T-helper 17 cell (primary cell): ENCODE data around the gene GPR158. TPM values are rescaled to one million over a fixed set of nuclear protein-coding genes. Genes with fewer than 3 reads are reported as not detected.

Experiments used
- ATAC-seq: fragments of 150-1000 bp; cut with Tn5 transposase; 2 replicates; pipeline ENCODE4 v1.10.0; 2021; ENCODE audit warnings: mild to moderate bottlenecking, moderate library complexity
- DNase-seq, 3 donors: peaks; one replicate each; pipeline versions ENCODE4 v3.0.0 to v3.0.0-alpha.2; 2020 to 2021
- H3K9me3 ChIP-seq: one replicate; pipeline ENCODE4 v1.7.0; 2013; ENCODE audit warnings: low read length, mild to moderate bottlenecking; ENCODE audit not compliant: control insufficient read depth, poor library complexity, severe bottlenecking
- H3K27ac Mint-ChIP-seq: one replicate; pipeline ENCODE4 v1.8.0; 2022; ENCODE audit warnings: mild to moderate bottlenecking, moderate library complexity, mixed read lengths
- H3K27me3 Mint-ChIP-seq: one replicate; pipeline ENCODE4 v1.8.0; 2022; ENCODE audit warnings: mixed read lengths
- H3K36me3 Mint-ChIP-seq: one replicate; pipeline ENCODE4 v1.8.0; 2022; ENCODE audit warnings: low read depth, mixed read lengths
- H3K4me1 Mint-ChIP-seq: one replicate; pipeline ENCODE4 v1.8.0; 2022; ENCODE audit warnings: mild to moderate bottlenecking, mixed read lengths
- H3K4me3 Mint-ChIP-seq: one replicate; pipeline ENCODE4 v1.8.0; 2022; ENCODE audit warnings: mild to moderate bottlenecking, moderate library complexity, mixed read lengths
- total RNA-seq, 4 donors: library from RNA in 2 of 4; stranded (reverse) in 2 of 4; gene quantifications; one replicate each; pipeline ENCODE4 v1.2.3 and lab custom pipeline; 2022 to 2026

GPR158 gene
- total RNA-seq, 2 donors from 2014 or later, result not detected

DNA sequence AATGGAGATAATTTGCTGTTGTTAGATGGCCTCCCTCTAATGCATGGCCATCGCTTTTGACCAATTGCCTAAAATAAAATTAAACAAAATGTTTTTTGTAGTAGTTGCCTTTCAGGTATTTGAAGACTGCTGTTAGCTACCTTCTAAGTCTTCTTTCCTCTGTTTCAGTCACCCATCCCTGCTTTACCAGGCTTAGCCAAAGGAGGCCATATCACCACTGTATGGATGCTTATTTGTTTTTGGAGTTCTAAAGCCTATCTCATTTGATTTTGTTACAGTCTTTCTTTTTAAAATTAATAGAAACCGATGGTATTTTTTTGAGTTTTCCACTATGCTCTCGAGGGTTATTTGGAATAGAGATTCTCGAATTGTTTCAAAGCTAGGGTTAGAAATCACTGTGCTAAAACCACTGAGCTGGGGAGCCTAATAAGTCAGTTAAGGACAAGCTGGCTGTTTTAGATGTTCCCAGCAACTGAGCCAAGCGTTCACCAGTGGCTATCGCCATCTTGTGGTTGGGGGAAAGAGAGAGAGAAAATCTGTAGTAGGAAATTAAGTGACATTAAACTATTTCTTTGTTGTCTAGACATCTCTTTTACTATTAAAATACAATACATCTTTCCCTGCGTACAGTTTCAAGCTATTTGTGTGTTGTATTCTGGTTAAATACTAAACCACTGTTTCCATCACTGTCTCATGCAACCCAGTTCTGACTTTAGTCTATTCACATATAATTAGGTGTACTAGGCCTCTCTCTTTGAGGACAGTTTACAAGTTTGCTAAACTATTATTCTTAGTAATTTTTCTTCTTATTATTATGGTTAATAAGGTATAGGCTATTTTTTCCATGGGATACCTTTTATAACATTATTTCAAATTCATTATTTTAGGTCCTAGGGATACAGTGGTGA, 52.2 kb downstream of the GPR158 start:
- no peaks in the 10 kb centered on the region for H3K36me3 Mint-ChIP-seq
- DNase-seq (no peak), ATAC-seq (no peak)
- H3K4me3 Mint-ChIP-seq, result no peak overlapping the region
- no peaks in the 10 kb centered on the region for H3K4me1 Mint-ChIP-seq
- H3K27ac Mint-ChIP-seq, result no peak overlapping the region
- H3K27me3 Mint-ChIP-seq, result no peaks in the 10 kb centered on the region
- no peaks in the 10 kb centered on the region for H3K9me3 ChIP-seq

DNA sequence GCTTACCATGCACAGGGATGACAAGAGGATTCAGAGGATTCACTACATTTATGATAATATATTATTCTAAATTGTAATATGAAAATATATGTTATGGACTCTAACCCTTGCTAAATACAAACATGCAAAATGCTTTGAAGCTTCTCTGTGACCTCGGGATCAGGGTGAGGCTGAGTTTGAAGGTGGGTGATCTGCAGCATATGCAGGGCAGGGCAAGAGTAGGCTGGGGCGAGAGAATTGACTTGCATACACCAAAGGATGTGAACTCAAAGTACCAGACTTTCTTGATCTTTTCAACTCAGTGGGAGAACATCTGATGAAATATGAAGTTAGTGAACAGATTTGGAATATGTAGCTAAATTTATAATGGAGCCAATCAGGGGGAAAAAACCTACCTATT, 57.0 kb downstream of the GPR158 start:
- H3K9me3 ChIP-seq, result no peaks in the 10 kb centered on the region
- Mint-ChIP-seq H3K4me3 (no peak overlapping the region), H3K36me3 (no peaks in the 10 kb centered on the region), H3K27me3 (peaks cover 5% of the 10 kb centered on the region), H3K4me1 (no peaks in the 10 kb centered on the region), H3K27ac (no peak overlapping the region)
- ATAC-seq (no peak), DNase-seq (no peak)

GRCh38 chr10:25232204-25232603, 57.4 kb downstream of the GPR158 start:
- DNase-seq (no peak), ATAC-seq (no peak)
- Mint-ChIP-seq H3K4me3 (no peak overlapping the region), H3K27me3 (peaks cover 5% of the 10 kb centered on the region), H3K36me3 (no peaks in the 10 kb centered on the region), H3K27ac (no peak overlapping the region), H3K4me1 (no peaks in the 10 kb centered on the region)
- H3K9me3 ChIP-seq, result no peaks in the 10 kb centered on the region

DNA sequence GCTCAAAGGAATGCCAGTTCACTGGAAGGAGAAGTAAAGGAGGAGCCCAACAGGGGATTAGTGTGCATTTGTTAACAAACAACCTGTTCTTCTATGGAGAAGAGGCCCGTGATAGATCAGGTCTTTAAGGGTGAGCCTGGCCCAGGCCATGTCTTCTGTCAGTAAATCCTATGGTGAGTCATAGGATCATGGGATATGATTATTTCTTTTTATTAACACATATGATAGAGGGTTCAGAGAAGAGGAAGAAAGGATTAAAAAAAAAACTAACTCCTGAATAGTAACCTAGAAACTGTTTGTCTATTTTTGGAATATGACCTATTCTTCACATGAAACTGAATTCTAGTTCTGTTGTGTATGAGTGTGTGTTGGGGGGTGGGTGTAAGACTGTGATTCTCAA, 70.4 kb downstream of the GPR158 start:
- H3K36me3 Mint-ChIP-seq, result no peaks in the 10 kb centered on the region
- ATAC-seq, result no peak
- no peaks in the 10 kb centered on the region for H3K4me1 Mint-ChIP-seq
- H3K9me3 ChIP-seq, result no peaks in the 10 kb centered on the region
- H3K27ac Mint-ChIP-seq, result no peak overlapping the region
- no peak overlapping the region for H3K4me3 Mint-ChIP-seq
- H3K27me3 Mint-ChIP-seq, result no peaks in the 10 kb centered on the region
- DNase-seq, result no peak

DNA sequence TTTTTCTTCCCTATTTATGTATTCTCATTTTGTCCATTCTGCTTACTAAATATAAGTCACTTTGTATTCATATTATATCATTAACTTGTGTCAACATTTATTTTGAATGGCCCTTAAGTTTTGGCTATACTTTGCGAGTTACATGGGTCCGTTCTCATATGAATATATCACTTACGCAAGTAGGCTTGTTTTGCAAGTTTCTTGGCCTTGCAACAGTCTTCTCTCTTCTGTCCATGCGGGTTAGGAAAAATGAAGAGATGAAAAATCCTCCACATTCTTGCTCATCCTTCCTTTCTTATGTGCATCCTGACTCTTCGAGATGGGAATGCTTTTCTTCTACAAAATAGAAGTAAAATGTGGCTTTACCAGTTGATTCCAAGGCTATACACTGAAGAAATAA, 82.8 kb downstream of the GPR158 start:
- H3K36me3 Mint-ChIP-seq, result no peaks in the 10 kb centered on the region
- no peaks in the 10 kb centered on the region for H3K27me3 Mint-ChIP-seq
- H3K9me3 ChIP-seq, result no peaks in the 10 kb centered on the region
- no peak for DNase-seq
- no peaks in the 10 kb centered on the region for H3K4me1 Mint-ChIP-seq
- no peak overlapping the region for H3K27ac Mint-ChIP-seq
- no peak for ATAC-seq
- H3K4me3 Mint-ChIP-seq, result no peak overlapping the region

DNA sequence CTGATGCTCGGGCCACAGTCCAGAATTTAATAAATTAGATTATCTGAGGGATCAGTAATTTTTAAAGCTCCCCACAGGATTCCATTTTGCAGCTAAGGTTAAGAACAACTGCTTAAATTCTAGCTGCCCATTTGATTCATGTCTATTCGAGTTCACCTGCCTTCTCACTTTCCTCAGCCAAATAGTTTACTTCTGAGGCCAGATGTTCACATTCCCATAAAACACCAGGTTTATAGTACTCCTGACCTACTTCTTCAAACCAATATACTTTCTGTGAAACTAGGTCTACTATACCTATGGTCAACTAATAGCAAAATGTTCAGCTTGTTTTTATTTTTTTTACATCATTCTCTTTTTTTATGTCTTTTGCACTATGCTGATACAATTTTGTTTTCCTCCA, 86.3 kb downstream of the GPR158 start:
- Mint-ChIP-seq H3K27me3 (no peaks in the 10 kb centered on the region), H3K4me3 (no peak overlapping the region), H3K4me1 (no peaks in the 10 kb centered on the region), H3K27ac (no peak overlapping the region), H3K36me3 (no peaks in the 10 kb centered on the region)
- no peaks in the 10 kb centered on the region for H3K9me3 ChIP-seq
- no peak for ATAC-seq
- no peak for DNase-seq

- no peaks in the 10 kb centered on the region for H3K9me3 ChIP-seq
- Mint-ChIP-seq H3K4me1 (no peaks in the 10 kb centered on the region), H3K36me3 (no peaks in the 10 kb centered on the region), H3K4me3 (no peak overlapping the region), H3K27me3 (no peaks in the 10 kb centered on the region), H3K27ac (no peak overlapping the region)
- DNase-seq, result no peak
- ATAC-seq, result no peak
Observed at GRCh38 chr10:25261558-25261957, 86.8 kb downstream of the GPR158 start.

GRCh38 chr10:25263931-25264330, 89.1 kb downstream of the GPR158 start:
- Mint-ChIP-seq H3K36me3 (no peaks in the 10 kb centered on the region), H3K4me1 (no peaks in the 10 kb centered on the region), H3K27me3 (no peaks in the 10 kb centered on the region), H3K4me3 (no peak overlapping the region), H3K27ac (no peak overlapping the region)
- no peak for ATAC-seq
- no peaks in the 10 kb centered on the region for H3K9me3 ChIP-seq
- DNase-seq, result no peak

GRCh38 chr10:25278180-25278579, 103.4 kb downstream of the GPR158 start:
- DNase-seq (no peak), ATAC-seq (no peak)
- Mint-ChIP-seq H3K4me1 (no peaks in the 10 kb centered on the region), H3K4me3 (no peak overlapping the region), H3K27ac (no peak overlapping the region), H3K36me3 (no peaks in the 10 kb centered on the region), H3K27me3 (no peaks in the 10 kb centered on the region)
- peaks cover 3% of the 10 kb centered on the region for H3K9me3 ChIP-seq

DNA sequence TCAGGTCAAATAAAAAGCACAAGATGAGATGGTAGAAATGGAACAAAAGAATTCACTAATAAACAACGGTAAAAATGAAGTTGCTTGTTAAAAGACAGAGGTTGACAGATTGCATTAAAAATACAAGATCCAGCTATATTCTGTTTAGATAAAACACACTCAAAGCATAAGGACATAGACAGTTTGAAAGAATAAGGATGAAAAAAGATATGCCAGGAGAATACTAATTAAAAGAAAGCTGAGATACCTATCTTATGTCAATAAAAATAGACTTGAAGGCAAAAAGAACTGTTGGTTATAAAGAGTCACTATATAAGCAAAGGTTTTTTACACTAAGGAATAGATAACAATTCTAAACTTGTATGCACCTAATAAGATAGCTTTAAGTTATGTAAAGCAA, 105.3 kb downstream of the GPR158 start:
- H3K27ac Mint-ChIP-seq, result no peak overlapping the region
- ATAC-seq (no peak), DNase-seq (no peak)
- H3K4me1 Mint-ChIP-seq, result no peaks in the 10 kb centered on the region
- no peak overlapping the region for H3K4me3 Mint-ChIP-seq
- no peaks in the 10 kb centered on the region for H3K27me3 Mint-ChIP-seq
- H3K9me3 ChIP-seq, result peaks cover 3% of the 10 kb centered on the region
- H3K36me3 Mint-ChIP-seq, result no peaks in the 10 kb centered on the region

DNA sequence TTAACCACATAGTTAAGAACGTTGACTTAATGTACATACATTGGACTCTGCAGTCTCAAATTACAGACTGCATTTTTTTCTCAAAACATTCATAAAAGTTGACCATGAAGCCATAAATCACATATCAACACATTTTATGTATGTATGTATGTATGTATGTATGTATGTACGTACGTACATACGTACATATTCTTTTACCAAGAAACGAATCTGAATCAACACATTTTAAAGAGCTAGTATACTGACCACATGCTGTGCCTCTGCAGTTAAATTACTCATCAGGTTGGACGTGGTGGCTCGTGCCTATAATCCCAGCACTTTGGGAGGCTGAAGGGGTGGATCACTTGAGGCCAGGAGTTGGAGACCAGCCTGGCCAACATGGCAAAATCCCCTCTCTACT, 105.8 kb downstream of the GPR158 start:
- peaks cover 3% of the 10 kb centered on the region for H3K9me3 ChIP-seq
- ATAC-seq (no peak), DNase-seq (no peak)
- Mint-ChIP-seq H3K27ac (no peak overlapping the region), H3K27me3 (no peaks in the 10 kb centered on the region), H3K4me1 (no peaks in the 10 kb centered on the region), H3K36me3 (no peaks in the 10 kb centered on the region), H3K4me3 (no peak overlapping the region)

DNA sequence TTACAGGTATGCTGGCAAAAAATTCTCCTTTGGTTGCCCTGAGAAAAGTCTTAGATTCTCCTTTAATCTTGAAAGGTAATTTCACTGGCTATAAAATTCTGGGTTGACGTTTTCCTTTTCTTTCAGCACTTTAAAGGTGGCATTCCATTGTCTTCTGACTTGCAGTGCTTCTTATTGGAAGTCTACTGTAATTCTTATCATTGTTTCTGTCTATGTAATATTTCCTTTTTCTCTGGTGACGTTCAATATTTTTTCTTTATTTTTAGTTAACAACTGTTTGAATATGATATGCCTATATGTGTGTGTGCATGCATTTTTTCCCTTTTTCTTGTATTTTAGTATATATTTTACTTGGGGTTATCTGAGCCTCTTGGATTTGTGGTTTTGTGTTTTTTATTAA, 111.0 kb downstream of the GPR158 start:
- no peaks in the 10 kb centered on the region for H3K4me1 Mint-ChIP-seq
- no peak for ATAC-seq

GRCh38 chr10:25288181-25288580, 113.4 kb downstream of the GPR158 start:
- Mint-ChIP-seq H3K27ac (no peak overlapping the region), H3K4me3 (no peak overlapping the region), H3K27me3 (no peaks in the 10 kb centered on the region), H3K4me1 (no peaks in the 10 kb centered on the region), H3K36me3 (no peaks in the 10 kb centered on the region)
- no peak for ATAC-seq
- no peaks in the 10 kb centered on the region for H3K9me3 ChIP-seq
- DNase-seq, result no peak

More for the DNA sequence above, 111.0 kb downstream of the GPR158 start:
- no peak for DNase-seq
- H3K9me3 ChIP-seq, result no peaks in the 10 kb centered on the region
- Mint-ChIP-seq H3K27ac (no peak overlapping the region), H3K27me3 (no peaks in the 10 kb centered on the region), H3K36me3 (no peaks in the 10 kb centered on the region), H3K4me3 (no peak overlapping the region)
